Right ventricle myocardium inferior (tissue), 1 donor: ENCODE results near the gene KCTD11. TPM values are rescaled to one million over a fixed set of nuclear protein-coding genes. Genes with fewer than 3 reads are reported as not detected.
"Not testable (repeated sequence)": the region's sequence is repeated elsewhere in the genome, so short reads cannot be mapped to it uniquely, and the experiment has no call there.

Experiments used
- ATAC-seq: fragments of 200-7000 bp; cut with Tn5 transposase; one replicate; pipeline ENCODE4 v1.9.1; 2020; ENCODE audit warnings: mild to moderate bottlenecking, moderate library complexity
- DNase-seq: peaks from one replicate; pipeline ENCODE4 v3.0.0; 2021; ENCODE audit errors: missing footprints
- intact Hi-C: fragments of 100-400 bp; cut with DNase I; formaldehyde crosslinking; loops from one replicate; pipeline ENCODE4 v1.11.0; 2022
- total RNA-seq: library from RNA; stranded (reverse); fragmentation: NEBNext Ultra II Directional; extraction: Animal tissue kit (Norgen Biotek cat#: 25700); gene quantifications from one replicate; pipeline ENCODE4 v1.2.1, GENCODE V29; 2021
- donor health status: DM: no; HTN: yes; CAD: no; lungs with severe emphysema.

Gene KCTD11
- total RNA-seq, 1 donor from 2014 or later, result 4.7 TPM

- DNase-seq, result peak; percentile 11
- intact Hi-C loops, ATAC-seq: not testable (repeated sequence)
Measured at GRCh38 chr17:7335765-7336164, 16.2 kb upstream of the KCTD11 start.

- peak; percentile 83 for DNase-seq
- intact Hi-C loops, result no loop called here
- ATAC-seq, result peak; percentile 42
Measured at GRCh38 chr17:7336240-7337175, 15.5 kb upstream of the KCTD11 start, which contains the start of gene ACAP1. Gene ACAP1, plus strand, starts transcription at chr17:7336529. Its CDS starts 206 bp downstream, at chr17:7336735.

GRCh38 chr17:7337600-7337999 lies 14.4 kb upstream of the KCTD11 start:
- ATAC-seq, intact Hi-C loops: not testable (repeated sequence)
- peak; percentile 34 for DNase-seq

- no peak for DNase-seq
- no peak for ATAC-seq
- intact Hi-C loops, result no loop called here
Measured at GRCh38 chr17:7340179-7340578, 11.8 kb upstream of the KCTD11 start.

- no peak for ATAC-seq
- DNase-seq, result no peak
- intact Hi-C loops, result no loop called here
Measured at GRCh38 chr17:7341842-7342241, 10.1 kb upstream of the KCTD11 start.

- intact Hi-C loops, result no loop called here
- DNase-seq (peak; percentile 22), ATAC-seq (no peak)
Measured at GRCh38 chr17:7343250-7343649, 8.7 kb upstream of the KCTD11 start.

GRCh38 chr17:7346761-7347614 lies 5.0 kb upstream of the KCTD11 start:
- intact Hi-C loops, result loop anchor here (2.0 kb wide), 1 partner anchor 66 kb away; the partner anchor contains the start of gene SLC2A4
- no peak for DNase-seq
- ATAC-seq, result no peak

- intact Hi-C loops, result loop anchor here (2.0 kb wide), 1 partner anchor 67 kb away; the partner anchor contains the start of gene SLC2A4
- DNase-seq, result no peak
- ATAC-seq, result no peak
Measured at GRCh38 chr17:7347630-7348477, 4.1 kb upstream of the KCTD11 start.

GRCh38 chr17:7348478-7349242 lies 3.3 kb upstream of the KCTD11 start:
- intact Hi-C loops, result loop anchor here (1.0 kb wide), 1 partner anchor 19 kb away; the partner anchor contains the start of gene NEURL4
- DNase-seq, result no peak
- ATAC-seq, result no peak

- intact Hi-C loops, result loop anchor here (5.0 kb wide), 1 partner anchor 100 kb away; the partner anchor contains the start of genes CTDNEP1 and ELP5
- no peak for DNase-seq
- ATAC-seq, result no peak
Measured at GRCh38 chr17:7352503-7352889, 534 bp downstream of the KCTD11 start.

- DNase-seq, result no peak
- intact Hi-C loops, result loop anchor here (5.0 kb wide), 1 partner anchor 101 kb away; the partner anchor contains the start of genes CTDNEP1 and ELP5
- no peak for ATAC-seq
Measured at GRCh38 chr17:7352910-7353635, 1.1 kb downstream of the KCTD11 start.

- DNase-seq (no peak), ATAC-seq (no peak)
- intact Hi-C loops, result loop anchor here (5.0 kb wide), 1 partner anchor 102 kb away; the partner anchor contains the start of genes CTDNEP1 and ELP5
Measured at GRCh38 chr17:7354262-7354843, 2.4 kb downstream of the KCTD11 start.

- ATAC-seq (no peak), DNase-seq (peak; percentile 79)
- intact Hi-C loops, result loop anchor here (5.0 kb wide), 1 partner anchor 232 kb away; no protein-coding TSS in a partner anchor
Measured at GRCh38 chr17:7355053-7355452, 3.1 kb downstream of the KCTD11 start, which contains the start of gene TMEM95. Gene TMEM95, plus strand, starts transcription at chr17:7355156. Its CDS starts 49 bp downstream, at chr17:7355205.

GRCh38 chr17:7355573-7355972 lies 3.6 kb downstream of the KCTD11 start:
- no peak for ATAC-seq
- intact Hi-C loops, result loop anchor here (5.0 kb wide), 1 partner anchor 232 kb away; no protein-coding TSS in a partner anchor
- DNase-seq, result no peak

- peak; percentile 92 for DNase-seq
- ATAC-seq, result peak; percentile 23
- intact Hi-C loops, result loop anchor here (2.0 to 5.0 kb wide), 3 partner anchors 81 to 231 kb away; partner anchors contain the start of gene SENP3
Measured at GRCh38 chr17:7356072-7356549, 4.1 kb downstream of the KCTD11 start.

GRCh38 chr17:7356756-7357155 lies 4.8 kb downstream of the KCTD11 start:
- ATAC-seq (no peak), DNase-seq (no peak)
- intact Hi-C loops, result loop anchor here (2.0 to 5.0 kb wide), 3 partner anchors 80 to 231 kb away; partner anchors contain the start of gene SENP3
